ENCODE measurements around the gene KIF11. TPM values are rescaled to one million over a fixed set of nuclear protein-coding genes. Genes with fewer than 3 reads are reported as not detected.

KIF11 gene
- total RNA-seq, 1 experiment from 2014 or later: 37.7 TPM

DNA sequence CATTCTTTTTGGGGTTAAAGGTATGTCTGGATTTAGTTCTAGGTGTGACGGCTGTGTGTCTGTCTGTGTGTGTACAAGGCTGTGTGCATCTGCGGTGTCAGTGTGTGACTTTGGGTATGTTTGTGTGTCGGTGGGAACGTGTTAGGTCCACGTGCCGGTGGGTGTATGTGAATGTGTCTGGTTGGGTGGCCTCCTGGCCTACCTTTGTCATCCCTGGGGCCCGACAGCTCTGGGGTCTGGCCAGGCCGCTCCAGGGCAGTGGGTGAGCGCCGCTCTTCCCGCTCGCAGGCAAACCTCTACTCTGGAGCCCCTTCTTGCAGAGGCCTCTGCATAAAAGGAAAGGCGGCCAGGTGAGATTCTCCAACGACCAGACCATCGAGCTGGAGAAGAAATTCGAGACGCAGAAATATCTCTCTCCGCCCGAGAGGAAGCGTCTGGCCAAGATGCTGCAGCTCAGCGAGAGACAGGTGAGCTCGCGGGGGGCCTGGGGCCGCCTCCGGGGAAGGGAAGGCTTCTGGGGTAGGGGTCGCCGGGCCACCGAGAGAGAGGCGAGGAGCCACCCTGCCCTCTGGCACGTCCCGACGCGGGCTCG, 99.2 kb downstream of the KIF11 start:
- BruUV-seq (replicated peaks): no TSS peak
- POLR2A ChIA-PET: no interaction called here
- H3K27me3 Mint-ChIP-seq (ENCODE audit: insufficient read depth, unreplicated experiment): no peaks in the 10 kb centered on the region

DNA sequence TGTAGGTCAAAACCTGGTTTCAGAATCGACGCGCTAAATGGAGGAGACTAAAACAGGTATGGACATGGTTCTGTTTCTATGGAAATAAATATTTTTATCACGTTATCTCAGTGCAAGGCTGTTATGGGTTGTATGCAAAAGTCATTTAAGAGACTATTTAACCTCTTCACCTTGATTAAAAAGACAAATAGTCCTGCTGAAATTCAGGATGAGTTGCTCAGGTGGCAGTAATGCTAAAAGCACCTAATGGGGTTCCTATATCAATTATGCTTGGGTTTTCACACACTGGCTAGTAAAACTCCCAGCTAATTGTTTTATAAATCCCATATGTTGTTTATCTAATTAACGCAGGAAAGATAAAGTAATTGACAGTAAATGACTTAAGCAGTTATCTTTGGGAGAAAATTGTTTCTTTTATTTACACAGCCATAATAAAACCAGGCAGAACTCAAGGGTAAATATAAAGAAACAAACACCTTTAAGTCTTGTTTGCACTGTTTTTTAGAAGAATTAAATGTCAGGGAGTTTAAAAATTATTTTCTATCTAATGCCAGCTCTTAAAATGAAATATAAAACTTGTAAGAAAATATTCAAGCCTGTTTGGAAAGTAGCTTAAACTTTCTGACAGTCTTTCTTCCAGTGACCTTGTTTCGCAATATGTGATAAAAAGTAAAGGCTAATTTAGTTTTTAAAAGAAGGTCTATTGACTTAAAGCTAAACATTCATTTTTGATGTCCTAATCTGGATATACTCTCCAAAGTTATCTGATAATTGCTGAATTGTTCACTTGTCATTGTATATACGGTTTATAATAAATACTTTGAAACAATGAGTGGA, 100.0 kb downstream of the KIF11 start:
- TF ChIP-seq CTCF (IDR thresholded peaks at IDR 0.05; ENCODE audit: insufficient read depth in 1 of 2, low read depth in 1 of 2, low read length in 1 of 2, severe bottlenecking in 1 of 2, unreplicated experiment in 1 of 2): no peak
- no peak for DNase-seq
- POLR2A ChIA-PET: interaction anchor here (0.7 to 1.0 kb wide), 2 partner anchors 156 to 739 kb away, joined by 3 read pairs; no protein-coding TSS in a partner anchor
- CTCF ChIA-PET: interaction anchor here (0.5 kb wide), 1 partner anchor 149 kb away, joined by 3 read pairs; no protein-coding TSS in a partner anchor
- H3K4me3 ChIP-seq (ENCODE audit: low read depth, low read length): peak overlapping the region; percentile 87
- no peaks in the 10 kb centered on the region for H3K27me3 ChIP-seq (replicated peaks; ENCODE audit: control insufficient read depth, insufficient read depth, low read length)
- BruUV-seq (replicated peaks): no TSS peak
- intact Hi-C loops (cut with micrococcal nuclease; ENCODE audit: unreplicated experiment): loop anchor here (10.0 kb wide), 1 partner anchor 122 kb away; no protein-coding TSS in a partner anchor
- H3K4me1 Mint-ChIP-seq (ENCODE audit: low read depth, unreplicated experiment): peaks cover 27% of the 10 kb centered on the region
- peaks cover 1% of the 10 kb centered on the region for H3K36me3 Mint-ChIP-seq (ENCODE audit: insufficient read depth, unreplicated experiment)
- H3K9me3 ChIP-seq: no peaks in the 10 kb centered on the region
- H3K36me3 ChIP-seq (ENCODE audit: control insufficient read depth, insufficient read depth, low read length): no peaks in the 10 kb centered on the region; the same call in 1 of the 2 replicates
- H3K27me3 Mint-ChIP-seq (ENCODE audit: insufficient read depth, unreplicated experiment): no peaks in the 10 kb centered on the region
- H3K4me1 ChIP-seq: peaks cover 37% of the 10 kb centered on the region
- H3K27ac Mint-ChIP-seq (ENCODE audit: unreplicated experiment): no peak overlapping the region
- peak overlapping the region; percentile 66 for H3K4me3 Mint-ChIP-seq (ENCODE audit: unreplicated experiment)
- H3K9me3 Mint-ChIP-seq (ENCODE audit: unreplicated experiment): no peaks in the 10 kb centered on the region

More for the DNA sequence above, 99.2 kb downstream of the KIF11 start:
- Mint-ChIP-seq H3K4me1 (ENCODE audit: low read depth, unreplicated experiment) (peaks cover 19% of the 10 kb centered on the region), H3K36me3 (ENCODE audit: insufficient read depth, unreplicated experiment) (no peaks in the 10 kb centered on the region), H3K4me3 (ENCODE audit: unreplicated experiment) (peak overlapping the region; percentile 66), H3K9me3 (ENCODE audit: unreplicated experiment) (no peaks in the 10 kb centered on the region), H3K27ac (ENCODE audit: unreplicated experiment) (peak overlapping the region; percentile 11)
- CTCF ChIA-PET: interaction anchor here (0.8 kb wide), 1 partner anchor 120 kb away, joined by 3 read pairs; no protein-coding TSS in a partner anchor
- no peak for TF ChIP-seq CTCF (IDR thresholded peaks at IDR 0.05; ENCODE audit: insufficient read depth in 1 of 2, low read depth in 1 of 2, low read length in 1 of 2, severe bottlenecking in 1 of 2, unreplicated experiment in 1 of 2)
- H3K36me3 ChIP-seq (ENCODE audit: control insufficient read depth, insufficient read depth, low read length): no peaks in the 10 kb centered on the region; the same call in 1 of the 2 replicates
- intact Hi-C loops (cut with micrococcal nuclease; ENCODE audit: unreplicated experiment): loop anchor here (10.0 kb wide), 1 partner anchor 123 kb away; no protein-coding TSS in a partner anchor
- peak overlapping the region; percentile 87 for H3K4me3 ChIP-seq (ENCODE audit: low read depth, low read length)
- peak in 1 of 2 experiments; percentile 20 for DNase-seq
- no peaks in the 10 kb centered on the region for H3K27me3 ChIP-seq (replicated peaks; ENCODE audit: control insufficient read depth, insufficient read depth, low read length)
- H3K9me3 ChIP-seq: no peaks in the 10 kb centered on the region
- H3K4me1 ChIP-seq: peaks cover 32% of the 10 kb centered on the region

- intact Hi-C loops (cut with micrococcal nuclease; ENCODE audit: unreplicated experiment): loop anchor here (10.0 kb wide), 1 partner anchor 121 kb away; no protein-coding TSS in a partner anchor
- Histone ChIP-seq H3K9me3 (no peaks in the 10 kb centered on the region), H3K36me3 (ENCODE audit: control insufficient read depth, insufficient read depth, low read length) (no peaks in the 10 kb centered on the region; the same call in 1 of the 2 replicates), H3K4me1 (peaks cover 43% of the 10 kb centered on the region), H3K4me3 (ENCODE audit: low read depth, low read length) (no peak overlapping the region), H3K27me3 (replicated peaks; ENCODE audit: control insufficient read depth, insufficient read depth, low read length) (no peaks in the 10 kb centered on the region)
- no peak for TF ChIP-seq CTCF (IDR thresholded peaks at IDR 0.05; ENCODE audit: insufficient read depth in 1 of 2, low read depth in 1 of 2, low read length in 1 of 2, severe bottlenecking in 1 of 2, unreplicated experiment in 1 of 2)
- no peak for DNase-seq
- H3K9me3 Mint-ChIP-seq (ENCODE audit: unreplicated experiment): no peaks in the 10 kb centered on the region
- POLR2A ChIA-PET: interaction anchor here (0.7 to 1.0 kb wide), 2 partner anchors 155 to 739 kb away, joined by 3 read pairs; no protein-coding TSS in a partner anchor
- peaks cover 6% of the 10 kb centered on the region for H3K36me3 Mint-ChIP-seq (ENCODE audit: insufficient read depth, unreplicated experiment)
- peaks cover 31% of the 10 kb centered on the region for H3K4me1 Mint-ChIP-seq (ENCODE audit: low read depth, unreplicated experiment)
- H3K27ac Mint-ChIP-seq (ENCODE audit: unreplicated experiment): no peak overlapping the region
- CTCF ChIA-PET: no interaction called here
- no TSS peak for BruUV-seq (replicated peaks)
- H3K4me3 Mint-ChIP-seq (ENCODE audit: unreplicated experiment): no peak overlapping the region
- no peaks in the 10 kb centered on the region for H3K27me3 Mint-ChIP-seq (ENCODE audit: insufficient read depth, unreplicated experiment)
Measured at GRCh38 chr10:92693534-92693893, 100.6 kb downstream of the KIF11 start.

Data from Caco-2 (cell line).